HG02852 (cell line): ENCODE measurements around the gene LCN15.
"Not testable (repeated sequence)": the region's sequence is repeated elsewhere in the genome, so short reads cannot be mapped to it uniquely, and the experiment has no call there.

ENCODE experiments used
- ATAC-seq: cut with Tn5 transposase; IDR thresholded peaks from one replicate; pipeline ENCODE4 v1.9.1; 2021; ENCODE audit warnings: mild to moderate bottlenecking, moderate library complexity; ENCODE audit not compliant: unreplicated experiment

Gene LCN15

GRCh38 chr9:136723362-136723976 is 40.8 kb downstream of the LCN15 start:
- no peak for ATAC-seq

GRCh38 chr9:136722969-136723356 is 41.4 kb downstream of the LCN15 start:
- no peak for ATAC-seq

GRCh38 chr9:136722093-136722968 is 42.0 kb downstream of the LCN15 start:
- no peak for ATAC-seq

- ATAC-seq = no peak
Observed at GRCh38 chr9:136721339-136722092, 42.8 kb downstream of the LCN15 start.

- no peak for ATAC-seq
Observed at GRCh38 chr9:136720898-136721338, 43.4 kb downstream of the LCN15 start.

- no peak for ATAC-seq
Observed at GRCh38 chr9:136720251-136720897, 43.9 kb downstream of the LCN15 start.

GRCh38 chr9:136719195-136719880 is 45.0 kb downstream of the LCN15 start:
- no peak for ATAC-seq

- ATAC-seq = no peak
Observed at GRCh38 chr9:136718345-136719194, 45.7 kb downstream of the LCN15 start.

- no peak for ATAC-seq
Observed at GRCh38 chr9:136717399-136717798, 46.9 kb downstream of the LCN15 start.

- ATAC-seq = no peak
Observed at GRCh38 chr9:136714893-136715274, 49.4 kb downstream of the LCN15 start.

GRCh38 chr9:136714096-136714892 is 50.0 kb downstream of the LCN15 start:
- ATAC-seq = no peak

GRCh38 chr9:136713550-136713949 is 50.8 kb downstream of the LCN15 start:
- no peak for ATAC-seq

- ATAC-seq = no peak
Observed at GRCh38 chr9:136712690-136713544, 51.4 kb downstream of the LCN15 start.

- ATAC-seq = no peak
Observed at GRCh38 chr9:136711751-136712689, 52.3 kb downstream of the LCN15 start, which contains the start of gene DIPK1B. Gene DIPK1B (plus strand): TSS chr9:136712572. CDS start chr9:136712666, 94 bp downstream.

GRCh38 chr9:136711219-136711648 is 53.1 kb downstream of the LCN15 start:
- not testable (repeated sequence) for ATAC-seq

GRCh38 chr9:136710543-136710942 is 53.8 kb downstream of the LCN15 start:
- ATAC-seq = no peak
